B cell (primary cell): Measurements from ENCODE around the gene PTPN22.

Experiments used
- CTCF ChIP-seq: fragments of 200-600 bp; IDR thresholded peaks from one replicate; pipeline ENCODE4 v1.8.0; 2022; ENCODE audit warnings: antibody characterized with exemption, mild to moderate bottlenecking
- EZH2 ChIP-seq: IDR thresholded peaks from 2 replicates; pipeline ENCODE4 v1.6.1; 2012; ENCODE audit warnings: borderline replicate concordance, low read depth, mild to moderate bottlenecking, moderate library complexity, low read length; ENCODE audit not compliant: insufficient read depth, poor library complexity, severe bottlenecking

GRCh38 chr1:113797472-113797871 is 74.0 kb downstream of the PTPN22 start:
- no peak for TF ChIP-seq CTCF
- no peak for TF ChIP-seq EZH2
